Psoas muscle (tissue), 8 donors: ENCODE data around the gene SLX9. TPM values are rescaled to one million over a fixed set of nuclear protein-coding genes. Genes with fewer than 3 reads are reported as not detected.

Experiments
- ATAC-seq, 4 donors: fragments of 200-7000 bp; cut with Tn5 transposase; one replicate each; pipeline ENCODE4 v1.9.1; 2020; ENCODE audit warnings: moderate library complexity in 3 of 4, mild to moderate bottlenecking in 2 of 4
- DNase-seq, 2 donors: peaks; one replicate each; pipeline ENCODE4 v3.0.0-alpha.2; 2020
- H3K27ac ChIP-seq: fragments of 200-600 bp; one replicate; pipeline ENCODE4 v1.8.0; 2022
- H3K27me3 ChIP-seq, 3 donors: fragments of 200-600 bp in 1 of 3; one replicate each; pipeline versions ENCODE4 v1.6.1 to v1.8.0; 2013 to 2022; ENCODE audit warnings: low read length in 2 of 3, mild to moderate bottlenecking in 2 of 3, moderate library complexity in 1 of 3; ENCODE audit not compliant: insufficient read depth in 3 of 3
- H3K36me3 ChIP-seq, 2 donors: fragments of 200-600 bp in 1 of 2; one replicate each; pipeline versions ENCODE4 v1.6.1 to v1.8.0; 2013 to 2022; ENCODE audit warnings: low read depth in 1 of 2, mild to moderate bottlenecking in 1 of 2, moderate library complexity in 1 of 2; ENCODE audit not compliant: insufficient read depth in 1 of 2
- H3K4me1 ChIP-seq: fragments of 200-600 bp; one replicate; pipeline ENCODE4 v1.8.0; 2022
- H3K4me3 ChIP-seq: fragments of 200-600 bp; one replicate; pipeline ENCODE4 v1.8.0; 2022; ENCODE audit warnings: mild to moderate bottlenecking
- H3K9me3 ChIP-seq: fragments of 200-600 bp; one replicate; pipeline ENCODE4 v1.8.0; 2022
- WGBS, 3 donors: extraction: QIAGEN DNeasy Blood & Tissue Kit; methylation state at CpG; one replicate each; pipeline versions ENCODE4 v1.1.6 to v1.1.7; 2013; 5-methylcytosine and 5-hydroxymethylcytosine counted together
- intact Hi-C, 2 donors: fragments of 100-400 bp; cut with DNase I; formaldehyde crosslinking; loops; one replicate each; pipeline versions ENCODE4 v1.11.0 to v1.14.2; 2022
- polyA plus RNA-seq, 3 donors: library from polyadenylated mRNA; stranded (reverse); fragments of 200-250 nt; gene quantifications; one replicate each; pipeline ENCODE4 v1.2.3, GENCODE V29; 2013
- total RNA-seq, 4 donors: library from RNA; stranded (reverse); fragmentation: NEBNext Ultra II Directional in 2 of 4; extraction: Animal tissue kit (Norgen Biotek cat#: 25700) in 2 of 4; gene quantifications; one replicate each; pipeline versions ENCODE4 v1.2.1 to v1.2.4, GENCODE V29; 2021 to 2023
- TF ChIP-seq, protein P1 (sequence below): fragments of 200-600 bp; IDR thresholded peaks from one replicate; pipeline ENCODE4 v1.8.0; 2022; ENCODE audit warnings: antibody characterized with exemption
- donor health status: healthy with polysubstance abuse.
- donor health status: DM: no; HTN: no; CAD: no; lungs with moderate emphysema.
- donor health status: Bipolar disorder and iron deficiency.
- donor health status: healthy.
- donor health status: DM: yes; HTN: yes; CAD: no.
- donor health status: DM: no; HTN: no; CAD: no.
- donor health status: DM: no; HTN: no; CAD: no.
- donor health status: DM: yes; HTN: yes; CAD: no.

The SLX9 gene
- total and polyA plus RNA-seq, 7 donors = 20.2 to 69.2 (median 30.1) TPM

- Histone ChIP-seq H3K36me3 (no peaks in the 10 kb centered on the region), H3K27ac (no peak overlapping the region), H3K4me1 (peaks cover 12% of the 10 kb centered on the region), H3K27me3 (peaks cover 0 to 2% (median 0%) of the 10 kb centered on the region in 3 donors), H3K4me3 (peak overlapping the region; percentile 24), H3K9me3 (no peaks in the 10 kb centered on the region)
- 49 to 63% (median 51%) methylated on average over 27 of the region's 27 CpGs for WGBS, 3 donors
- peak in 1 of 2 donors; percentile 54 for DNase-seq
- ATAC-seq = no peak
- intact Hi-C loops = no loop called here
- TF ChIP-seq, protein P1, sequence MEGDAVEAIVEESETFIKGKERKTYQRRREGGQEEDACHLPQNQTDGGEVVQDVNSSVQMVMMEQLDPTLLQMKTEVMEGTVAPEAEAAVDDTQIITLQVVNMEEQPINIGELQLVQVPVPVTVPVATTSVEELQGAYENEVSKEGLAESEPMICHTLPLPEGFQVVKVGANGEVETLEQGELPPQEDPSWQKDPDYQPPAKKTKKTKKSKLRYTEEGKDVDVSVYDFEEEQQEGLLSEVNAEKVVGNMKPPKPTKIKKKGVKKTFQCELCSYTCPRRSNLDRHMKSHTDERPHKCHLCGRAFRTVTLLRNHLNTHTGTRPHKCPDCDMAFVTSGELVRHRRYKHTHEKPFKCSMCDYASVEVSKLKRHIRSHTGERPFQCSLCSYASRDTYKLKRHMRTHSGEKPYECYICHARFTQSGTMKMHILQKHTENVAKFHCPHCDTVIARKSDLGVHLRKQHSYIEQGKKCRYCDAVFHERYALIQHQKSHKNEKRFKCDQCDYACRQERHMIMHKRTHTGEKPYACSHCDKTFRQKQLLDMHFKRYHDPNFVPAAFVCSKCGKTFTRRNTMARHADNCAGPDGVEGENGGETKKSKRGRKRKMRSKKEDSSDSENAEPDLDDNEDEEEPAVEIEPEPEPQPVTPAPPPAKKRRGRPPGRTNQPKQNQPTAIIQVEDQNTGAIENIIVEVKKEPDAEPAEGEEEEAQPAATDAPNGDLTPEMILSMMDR = no peak
Measured at GRCh38 chr21:45000637-45001133, 60.9 kb downstream of the SLX9 start.

- ATAC-seq (peak; percentile 93 to 97 (median 94)), DNase-seq (peak; percentile 88 to 93)
- Histone ChIP-seq H3K27me3 (peaks cover 0 to 2% (median 0%) of the 10 kb centered on the region in 3 donors), H3K27ac (no peak overlapping the region), H3K9me3 (no peaks in the 10 kb centered on the region), H3K36me3 (no peaks in the 10 kb centered on the region), H3K4me3 (peak overlapping the region; percentile 24), H3K4me1 (peaks cover 12% of the 10 kb centered on the region)
- TF ChIP-seq, protein P1 = no peak
- WGBS, 3 donors = 53 to 60% (median 58%) methylated on average over 40 to 46 of the region's 46 CpGs
- intact Hi-C loops = no loop called here
Measured at GRCh38 chr21:45001134-45002095, 61.6 kb downstream of the SLX9 start.

- DNase-seq = peak in 1 of 2 donors; percentile 51
Measured at GRCh38 chr21:45002381-45003204, 62.8 kb downstream of the SLX9 start.

DNA sequence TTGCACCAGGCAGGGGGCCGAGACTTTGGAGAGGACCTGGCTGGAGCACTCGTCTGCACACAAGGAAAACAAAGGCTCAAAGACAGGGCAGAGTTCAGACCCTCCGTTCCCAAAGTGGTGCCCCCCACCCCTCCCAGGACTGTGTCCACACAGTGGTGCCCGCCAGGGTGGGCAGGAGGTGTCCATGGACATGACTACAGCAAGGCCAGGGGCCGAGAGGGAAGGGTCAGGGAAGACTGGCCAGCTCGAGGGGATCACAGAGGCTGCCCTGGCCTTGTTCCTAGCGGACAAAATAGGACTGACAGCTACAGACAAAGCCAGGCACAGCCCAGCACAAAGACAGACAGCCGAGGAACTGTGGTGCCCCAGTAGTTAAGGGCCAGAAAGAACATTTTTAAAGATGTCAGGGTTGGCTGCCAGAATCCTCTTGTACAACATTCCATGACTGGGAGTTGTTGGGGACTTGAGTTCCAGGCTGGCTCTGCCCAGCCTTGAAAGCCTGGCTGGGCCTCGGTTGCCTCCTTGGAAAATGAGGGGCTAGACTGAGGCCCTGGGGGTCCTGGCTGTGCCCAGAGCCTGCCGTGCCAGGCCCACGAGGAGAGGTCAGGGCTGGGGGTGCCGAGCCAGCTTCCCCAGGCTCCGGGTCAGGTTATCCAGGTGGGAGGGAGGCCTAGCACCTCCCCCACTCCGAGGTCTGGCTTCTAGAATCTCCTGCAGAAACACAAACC, 63.7 kb downstream of the SLX9 start:
- no peak overlapping the region for H3K4me3 ChIP-seq
- intact Hi-C loops = no loop called here
- no peaks in the 10 kb centered on the region for H3K9me3 ChIP-seq
- peaks cover 0 to 2% (median 0%) of the 10 kb centered on the region in 3 donors for H3K27me3 ChIP-seq
- TF ChIP-seq, protein P1 = no peak
- H3K27ac ChIP-seq = no peak overlapping the region
- H3K4me1 ChIP-seq = peaks cover 12% of the 10 kb centered on the region
- ATAC-seq (no peak), DNase-seq (peak; percentile 13 to 44)
- 69 to 75% (median 72%) methylated on average over 14 of the region's 14 CpGs for WGBS, 3 donors
- no peaks in the 10 kb centered on the region for H3K36me3 ChIP-seq

More at GRCh38 chr21:45002381-45003204, 62.8 kb downstream of the SLX9 start:
- Histone ChIP-seq H3K27me3 (peaks cover 0 to 2% (median 0%) of the 10 kb centered on the region in 3 donors), H3K4me3 (no peak overlapping the region), H3K36me3 (no peaks in the 10 kb centered on the region), H3K9me3 (no peaks in the 10 kb centered on the region), H3K4me1 (peaks cover 12% of the 10 kb centered on the region), H3K27ac (no peak overlapping the region)
- ATAC-seq = no peak
- intact Hi-C loops = no loop called here
- 89 to 92% (median 90%) methylated on average over 24 to 28 of the region's 28 CpGs for WGBS, 3 donors
- TF ChIP-seq, protein P1 = no peak
